ENCODE data around the gene FGF9. TPM values are rescaled to one million over a fixed set of nuclear protein-coding genes. Genes with fewer than 3 reads are reported as not detected.

FGF9 gene
- total RNA-seq, 1 experiment from 2014 or later: 0.26 TPM

- TF ChIP-seq GRHL2 (CRISPR knock-in tag; IDR thresholded peaks at IDR 0.05; ENCODE audit: insufficient replicate concordance, severe bottlenecking): no peak
- no peak overlapping the region for H3K4me3 Mint-ChIP-seq
- H3K9me3 Mint-ChIP-seq: peaks cover 4% of the 10 kb centered on the region
- CTCF ChIA-PET: interaction anchor here (1.0 kb wide), 1 partner anchor 34 kb away, joined by 3 read pairs; no protein-coding TSS in a partner anchor
- DNase-seq (ENCODE audit: low spot score) (no peak), ATAC-seq (no peak)
- H3K27ac Mint-ChIP-seq: no peak overlapping the region
- H3K27me3 Mint-ChIP-seq (ENCODE audit: low read depth): no peaks in the 10 kb centered on the region
- H3K36me3 Mint-ChIP-seq: no peaks in the 10 kb centered on the region
- POLR2A ChIA-PET: no interaction called here
- H3K4me1 Mint-ChIP-seq: no peaks in the 10 kb centered on the region
These were observed 74.4 kb downstream of the FGF9 start for GRCh38 chr13:21745307-21745706.

- Mint-ChIP-seq H3K27ac (no peak overlapping the region), H3K4me1 (no peaks in the 10 kb centered on the region), H3K27me3 (ENCODE audit: low read depth) (no peaks in the 10 kb centered on the region), H3K4me3 (no peak overlapping the region), H3K36me3 (no peaks in the 10 kb centered on the region), H3K9me3 (peaks cover 4% of the 10 kb centered on the region)
- no peak for ATAC-seq
- POLR2A ChIA-PET: no interaction called here
- no peak for TF ChIP-seq ZNF396 (CRISPR knock-in tag; IDR thresholded peaks at IDR 0.05; ENCODE audit: borderline replicate concordance)
- TF ChIP-seq CTCF (IDR thresholded peaks at IDR 0.05): no peak
- TF ChIP-seq, protein P1, sequence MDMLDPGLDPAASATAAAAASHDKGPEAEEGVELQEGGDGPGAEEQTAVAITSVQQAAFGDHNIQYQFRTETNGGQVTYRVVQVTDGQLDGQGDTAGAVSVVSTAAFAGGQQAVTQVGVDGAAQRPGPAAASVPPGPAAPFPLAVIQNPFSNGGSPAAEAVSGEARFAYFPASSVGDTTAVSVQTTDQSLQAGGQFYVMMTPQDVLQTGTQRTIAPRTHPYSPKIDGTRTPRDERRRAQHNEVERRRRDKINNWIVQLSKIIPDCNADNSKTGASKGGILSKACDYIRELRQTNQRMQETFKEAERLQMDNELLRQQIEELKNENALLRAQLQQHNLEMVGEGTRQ (CRISPR knock-in tag; IDR thresholded peaks at IDR 0.05): no peak
- TF ChIP-seq, protein P2, sequence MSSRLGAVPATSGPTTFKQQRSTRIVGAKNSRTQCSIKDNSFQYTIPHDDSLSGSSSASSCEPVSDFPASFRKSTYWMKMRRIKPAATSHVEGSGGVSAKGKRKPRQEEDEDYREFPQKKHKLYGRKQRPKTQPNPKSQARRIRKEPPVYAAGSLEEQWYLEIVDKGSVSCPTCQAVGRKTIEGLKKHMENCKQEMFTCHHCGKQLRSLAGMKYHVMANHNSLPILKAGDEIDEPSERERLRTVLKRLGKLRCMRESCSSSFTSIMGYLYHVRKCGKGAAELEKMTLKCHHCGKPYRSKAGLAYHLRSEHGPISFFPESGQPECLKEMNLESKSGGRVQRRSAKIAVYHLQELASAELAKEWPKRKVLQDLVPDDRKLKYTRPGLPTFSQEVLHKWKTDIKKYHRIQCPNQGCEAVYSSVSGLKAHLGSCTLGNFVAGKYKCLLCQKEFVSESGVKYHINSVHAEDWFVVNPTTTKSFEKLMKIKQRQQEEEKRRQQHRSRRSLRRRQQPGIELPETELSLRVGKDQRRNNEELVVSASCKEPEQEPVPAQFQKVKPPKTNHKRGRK (CRISPR knock-in tag; IDR thresholded peaks at IDR 0.05; ENCODE audit: borderline replicate concordance): no peak
- no peak for TF ChIP-seq TCF7 (CRISPR knock-in tag; IDR thresholded peaks at IDR 0.05; ENCODE audit: low read depth)
- TF ChIP-seq ERG (CRISPR knock-in tag; IDR thresholded peaks at IDR 0.05): no peak
- TF ChIP-seq KAT7 (CRISPR knock-in tag; IDR thresholded peaks at IDR 0.05; ENCODE audit: borderline replicate concordance): no peak
- TF ChIP-seq, protein P3, sequence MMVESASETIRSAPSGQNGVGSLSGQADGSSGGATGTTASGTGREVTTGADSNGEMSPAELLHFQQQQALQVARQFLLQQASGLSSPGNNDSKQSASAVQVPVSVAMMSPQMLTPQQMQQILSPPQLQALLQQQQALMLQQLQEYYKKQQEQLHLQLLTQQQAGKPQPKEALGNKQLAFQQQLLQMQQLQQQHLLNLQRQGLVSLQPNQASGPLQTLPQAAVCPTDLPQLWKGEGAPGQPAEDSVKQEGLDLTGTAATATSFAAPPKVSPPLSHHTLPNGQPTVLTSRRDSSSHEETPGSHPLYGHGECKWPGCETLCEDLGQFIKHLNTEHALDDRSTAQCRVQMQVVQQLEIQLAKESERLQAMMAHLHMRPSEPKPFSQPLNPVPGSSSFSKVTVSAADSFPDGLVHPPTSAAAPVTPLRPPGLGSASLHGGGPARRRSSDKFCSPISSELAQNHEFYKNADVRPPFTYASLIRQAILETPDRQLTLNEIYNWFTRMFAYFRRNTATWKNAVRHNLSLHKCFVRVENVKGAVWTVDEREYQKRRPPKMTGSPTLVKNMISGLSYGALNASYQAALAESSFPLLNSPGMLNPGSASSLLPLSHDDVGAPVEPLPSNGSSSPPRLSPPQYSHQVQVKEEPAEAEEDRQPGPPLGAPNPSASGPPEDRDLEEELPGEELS (CRISPR knock-in tag; IDR thresholded peaks at IDR 0.05): no peak
- TF ChIP-seq ATF3 (CRISPR knock-in tag; conservative IDR thresholded peaks at IDR 0.05): no peak
- no peak for TF ChIP-seq FOXP1 (CRISPR knock-in tag; IDR thresholded peaks at IDR 0.05; ENCODE audit: borderline replicate concordance)
- no peak for TF ChIP-seq RELA (CRISPR knock-in tag; IDR thresholded peaks at IDR 0.05; ENCODE audit: borderline replicate concordance)
- TF ChIP-seq SP1 (CRISPR knock-in tag; conservative IDR thresholded peaks at IDR 0.05): no peak
- TF ChIP-seq RORB (CRISPR knock-in tag; IDR thresholded peaks at IDR 0.05): no peak
- TF ChIP-seq PRRX2 (CRISPR knock-in tag; IDR thresholded peaks at IDR 0.05): no peak
- no peak for TF ChIP-seq ZBTB21 (CRISPR knock-in tag; IDR thresholded peaks at IDR 0.05; ENCODE audit: borderline replicate concordance)
- TF ChIP-seq NR3C1 (CRISPR knock-in tag; conservative IDR thresholded peaks at IDR 0.05; ENCODE audit: low read depth): no peak
- TF ChIP-seq ZNF121 (CRISPR knock-in tag; IDR thresholded peaks at IDR 0.05): no peak
- TF ChIP-seq MAX (CRISPR knock-in tag; IDR thresholded peaks at IDR 0.05): no peak
- no peak for TF ChIP-seq ZNF232 (CRISPR knock-in tag; IDR thresholded peaks at IDR 0.05)
- CTCF ChIA-PET: interaction anchor here (1.2 to 2.1 kb wide), 2 partner anchors 71 to 166 kb away, joined by 4 to 6 read pairs; no protein-coding TSS in a partner anchor
- DNase-seq (ENCODE audit: low spot score): no peak
These were observed 76.6 kb downstream of the FGF9 start for GRCh38 chr13:21747456-21747855.
